Upper lobe of left lung (tissue), 4 donors: ENCODE measurements around the gene DIRAS1.

Experiments used
- CTCF ChIP-seq, 6 experiments: fragments of 450-650 bp in 4 of 6; fragments of 200-600 bp in 2 of 6; sonication (generic) in 2 of 6; IDR thresholded peaks; one replicate each; pipeline ENCODE4 v1.5.1; 2016 to 2019; ENCODE audit warnings: antibody characterized with exemption in 6 of 6
- POLR2A ChIP-seq, 4 donors: fragments of 450-650 bp; IDR thresholded peaks; one replicate each; pipeline ENCODE4 v1.5.1; 2016 to 2017; ENCODE audit warnings: antibody characterized with exemption in 4 of 4, mild to moderate bottlenecking in 2 of 4

- TF ChIP-seq CTCF (IDR thresholded peaks at IDR 0.05) (no peak), POLR2A (IDR thresholded peaks at IDR 0.05) (no peak)
Measured at GRCh38 chr19:2716275-2716650, 4.9 kb downstream of the DIRAS1 start.
